HEK293T (cell line): ENCODE results near the gene MSGN1.

Experiments used
- ARNT ChIP-seq: fragments of 450-650 bp; IDR thresholded peaks from 2 replicates; pipeline ENCODE4 v1.6.1; 2017; ENCODE audit warnings: mild to moderate bottlenecking
- BHLHE40 ChIP-seq: fragments of 450-650 bp; IDR thresholded peaks from 2 replicates; pipeline ENCODE4 v1.6.1; 2016; ENCODE audit warnings: mild to moderate bottlenecking, moderate library complexity, borderline replicate concordance
- CTBP1 ChIP-seq: fragments of 450-650 bp; IDR thresholded peaks from 2 replicates; pipeline ENCODE4 v1.6.1; 2016; ENCODE audit warnings: borderline replicate concordance
- ELF4 ChIP-seq: fragments of 450-650 bp; IDR thresholded peaks from 2 replicates; pipeline ENCODE4 v1.6.1; 2017; ENCODE audit warnings: antibody characterized with exemption
- FOXK2 ChIP-seq: fragments of 450-650 bp; IDR thresholded peaks from 2 replicates; pipeline ENCODE4 v1.6.1; 2016; ENCODE audit warnings: mild to moderate bottlenecking
- FOXM1 ChIP-seq: fragments of 450-650 bp; IDR thresholded peaks from 2 replicates; pipeline ENCODE4 v1.6.1; 2017; ENCODE audit warnings: mild to moderate bottlenecking, borderline replicate concordance
- HDGF ChIP-seq: fragments of 450-650 bp; IDR thresholded peaks from 2 replicates; pipeline ENCODE4 v1.6.1; 2017; ENCODE audit warnings: antibody characterized with exemption, borderline replicate concordance
- SP1 ChIP-seq: fragments of 450-650 bp; IDR thresholded peaks from 2 replicates; pipeline ENCODE4 v1.6.1; 2017
- SUZ12 ChIP-seq: fragments of 450-650 bp; IDR thresholded peaks from 2 replicates; pipeline ENCODE4 v1.6.1; 2016; ENCODE audit warnings: mild to moderate bottlenecking
- TARDBP ChIP-seq: fragments of 450-650 bp; IDR thresholded peaks from 2 replicates; pipeline ENCODE4 v1.6.1; 2016
- ZNF384 ChIP-seq: fragments of 450-650 bp; IDR thresholded peaks from 2 replicates; pipeline ENCODE4 v1.6.1; 2016
- TF ChIP-seq, protein P1 (sequence below): fragments of 450-650 bp; IDR thresholded peaks from 2 replicates; pipeline ENCODE4 v1.6.1; 2016

DNA sequence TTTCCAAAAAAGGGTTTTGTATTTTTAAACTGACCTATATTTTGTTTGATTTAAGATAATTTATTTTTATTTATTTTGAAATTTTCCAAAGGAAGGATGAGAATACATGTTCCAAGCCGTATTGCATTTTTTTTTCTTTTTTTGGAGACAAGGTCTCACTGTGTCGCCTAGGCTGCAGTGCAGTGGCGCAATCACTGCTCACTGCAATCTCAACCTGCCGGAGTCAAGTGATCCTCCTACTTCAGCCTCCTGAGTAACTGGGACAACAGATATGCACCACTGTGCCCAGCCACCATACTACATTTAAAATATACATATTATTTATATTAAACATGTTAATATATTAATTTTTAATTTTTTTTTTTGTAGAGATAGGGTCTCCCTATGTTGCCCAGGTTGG, 47.4 kb upstream of the MSGN1 start:
- TF ChIP-seq ARNT = no peak
- no peak for TF ChIP-seq FOXK2
- no peak for TF ChIP-seq SP1
- no peak for TF ChIP-seq BHLHE40
- no peak for TF ChIP-seq CTBP1
- TF ChIP-seq, protein P1, sequence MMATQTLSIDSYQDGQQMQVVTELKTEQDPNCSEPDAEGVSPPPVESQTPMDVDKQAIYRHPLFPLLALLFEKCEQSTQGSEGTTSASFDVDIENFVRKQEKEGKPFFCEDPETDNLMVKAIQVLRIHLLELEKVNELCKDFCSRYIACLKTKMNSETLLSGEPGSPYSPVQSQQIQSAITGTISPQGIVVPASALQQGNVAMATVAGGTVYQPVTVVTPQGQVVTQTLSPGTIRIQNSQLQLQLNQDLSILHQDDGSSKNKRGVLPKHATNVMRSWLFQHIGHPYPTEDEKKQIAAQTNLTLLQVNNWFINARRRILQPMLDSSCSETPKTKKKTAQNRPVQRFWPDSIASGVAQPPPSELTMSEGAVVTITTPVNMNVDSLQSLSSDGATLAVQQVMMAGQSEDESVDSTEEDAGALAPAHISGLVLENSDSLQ = no peak
- no peak for TF ChIP-seq SUZ12
- no peak for TF ChIP-seq ELF4
- no peak for TF ChIP-seq HDGF
- TF ChIP-seq TARDBP = no peak
- no peak for TF ChIP-seq FOXM1
- TF ChIP-seq ZNF384 = no peak
